Common myeloid progenitor, CD34-positive (primary cell): ENCODE data around the gene ZNF564. TPM values are rescaled to one million over a fixed set of nuclear protein-coding genes. Genes with fewer than 3 reads are reported as not detected.

Source experiments
- CTCF ChIA-PET: fragments of 350-600 bp; sonication (Branson Sonifier 250); formaldehyde crosslinking; loops from one replicate; lab custom pipeline; 2021; ENCODE audit warnings: antibody characterized with exemption; lab: Charles Lee
- POLR2A ChIA-PET: fragments of 350-600 bp; sonication (Branson Sonifier 250); formaldehyde crosslinking; loops from one replicate; lab custom pipeline; 2021; ENCODE audit warnings: antibody characterized with exemption; lab: Charles Lee
- DNase-seq, 3 donors: peaks; one replicate each; pipeline versions ENCODE4 v3.0.0 to v3.0.0-alpha.2; 2013
- H3K27ac ChIP-seq, 2 experiments: 1 replicate in 1 of 2; 2 replicates in 1 of 2; pipeline ENCODE4 v1.7.0; 2013; ENCODE audit warnings: inconsistent platforms in 2 of 2, low read length in 2 of 2, mild to moderate bottlenecking in 2 of 2, low read depth in 1 of 2, moderate library complexity in 1 of 2; ENCODE audit not compliant: severe bottlenecking in 2 of 2, insufficient read depth in 1 of 2, poor library complexity in 1 of 2
- H3K27me3 ChIP-seq, 5 experiments: replicated peaks in 2 of 5; 1 replicate in 3 of 5; 2 replicates in 2 of 5; pipeline versions ENCODE4 v1.6.1 to v1.7.0; 2013; ENCODE audit warnings: low read length in 4 of 5, mild to moderate bottlenecking in 2 of 5, moderate library complexity in 2 of 5, inconsistent platforms in 1 of 5; ENCODE audit not compliant: insufficient read depth in 5 of 5, control insufficient read depth in 4 of 5
- H3K36me3 ChIP-seq, 4 experiments: 1 replicate in 2 of 4; 2 replicates in 2 of 4; pipeline versions ENCODE4 v1.6.1 to v1.7.0; 2013; ENCODE audit warnings: low read length in 3 of 4, control low read depth in 1 of 4, mild to moderate bottlenecking in 1 of 4; ENCODE audit not compliant: control insufficient read depth in 4 of 4, insufficient read depth in 4 of 4
- H3K4me1 ChIP-seq, 4 experiments: 1 replicate in 3 of 4; 2 replicates in 1 of 4; pipeline versions ENCODE4 v1.6.1 to v1.7.1; 2013; ENCODE audit warnings: low read length in 3 of 4, mild to moderate bottlenecking in 3 of 4, control low read depth in 1 of 4, inconsistent platforms in 1 of 4, moderate library complexity in 1 of 4; ENCODE audit not compliant: control insufficient read depth in 4 of 4, insufficient read depth in 4 of 4; ENCODE audit errors: control extremely low read depth in 1 of 4
- H3K4me3 ChIP-seq, 7 experiments: 1 replicate in 4 of 7; 2 replicates in 3 of 7; pipeline versions ENCODE4 v1.5.1 to v1.7.0; 2013; ENCODE audit warnings: mild to moderate bottlenecking in 7 of 7, low read length in 6 of 7, moderate library complexity in 6 of 7, inconsistent platforms in 2 of 7, low read depth in 2 of 7, control low read depth in 1 of 7; ENCODE audit not compliant: insufficient read depth in 4 of 7, control insufficient read depth in 1 of 7; ENCODE audit errors: extremely low read depth in 1 of 7
- H3K9me3 ChIP-seq, 5 experiments: 1 replicate in 4 of 5; 2 replicates in 1 of 5; pipeline versions ENCODE4 v1.6.1 to v1.7.1; 2013; ENCODE audit warnings: low read length in 4 of 5, mild to moderate bottlenecking in 2 of 5, inconsistent platforms in 1 of 5, low read depth in 1 of 5, moderate library complexity in 1 of 5; ENCODE audit not compliant: control insufficient read depth in 4 of 5, insufficient read depth in 2 of 5; ENCODE audit errors: control extremely low read depth in 1 of 5
- WGBS: methylation state at CpG from one replicate; pipeline ENCODE4 v1.1.5; 2013; ENCODE audit not compliant: insufficient coverage; 5-methylcytosine and 5-hydroxymethylcytosine counted together
- polyA plus RNA-seq: library from polyadenylated mRNA; unstranded; fragments of 120-200 nt; gene quantifications from one replicate; pipeline ENCODE4 v1.2.1, GENCODE V29; 2013

ZNF564 gene
- 4.7 TPM for polyA plus RNA-seq

DNA sequence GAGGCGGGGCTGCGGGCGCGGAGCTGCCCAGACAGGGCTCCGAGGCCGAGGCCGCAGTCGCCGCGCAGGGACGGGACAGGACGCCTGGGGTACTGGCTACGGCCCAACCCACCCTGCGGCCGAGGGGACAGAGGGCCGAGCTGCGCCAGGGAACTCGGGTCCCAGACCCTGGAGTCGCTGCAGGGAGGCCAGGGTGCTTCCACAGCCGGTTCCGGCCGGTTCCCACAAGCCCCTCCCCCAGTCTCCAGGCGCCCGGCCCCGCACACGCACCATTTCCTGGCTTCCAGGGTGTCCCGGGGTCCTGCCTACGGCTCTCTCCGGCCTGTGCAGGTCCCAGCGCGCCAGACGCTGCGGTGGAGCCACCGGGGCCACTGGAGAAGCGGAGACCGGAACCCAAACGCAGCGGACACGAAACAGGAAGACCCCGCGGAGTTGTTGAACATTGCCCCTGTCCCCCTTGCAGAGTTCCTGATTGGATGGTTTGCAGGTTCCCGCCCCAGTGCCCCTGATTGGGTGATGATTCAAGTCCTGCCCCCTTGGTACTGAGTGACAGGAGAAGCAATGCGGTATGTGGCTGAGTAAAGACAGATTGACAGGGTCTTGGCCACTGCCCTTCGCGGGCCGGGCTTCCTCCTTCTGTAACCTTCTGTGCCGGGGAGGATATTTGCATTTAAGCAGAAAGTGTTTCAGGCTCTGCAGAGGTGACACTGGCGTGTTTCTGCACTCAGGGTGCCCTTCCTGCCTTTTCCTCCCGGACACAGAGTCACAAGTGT lies at the start of gene ZNF564:
Gene ZNF564 (minus strand): TSS at position 423 of the 773 bp plus-strand sequence. CDS start 150 bp downstream, at position 273.
- Histone ChIP-seq H3K9me3 (peaks cover 0 to 18% (median 0%) of the 10 kb centered on the region in 5 experiments), H3K27me3 (no peaks in the 10 kb centered on the region), H3K4me3 (peak within 1 kb of the TSS; percentile 93 to 98 (median 95)), H3K4me1 (peaks cover 6 to 31% (median 21%) of the 10 kb centered on the region in 4 experiments), H3K36me3 (peaks cover 0 to 25% (median 4%) of the 10 kb centered on the region in 4 experiments), H3K27ac (peak within 1 kb of the TSS; percentile 66 to 90)
- CTCF ChIA-PET, result interaction anchor here (1.0 kb wide), 1 partner anchor 56 kb away, joined by 4 read pairs; no protein-coding TSS in a partner anchor
- POLR2A ChIA-PET, result interaction anchor here (0.7 kb wide), 1 partner anchor 55 kb away, joined by 6 read pairs; no protein-coding TSS in a partner anchor
- DNase-seq, result peak; percentile 98 to 100 (median 100)
- under 1% methylated on average over 32 of the region's 49 CpGs for whole genome bisulfite sequencing

DNA sequence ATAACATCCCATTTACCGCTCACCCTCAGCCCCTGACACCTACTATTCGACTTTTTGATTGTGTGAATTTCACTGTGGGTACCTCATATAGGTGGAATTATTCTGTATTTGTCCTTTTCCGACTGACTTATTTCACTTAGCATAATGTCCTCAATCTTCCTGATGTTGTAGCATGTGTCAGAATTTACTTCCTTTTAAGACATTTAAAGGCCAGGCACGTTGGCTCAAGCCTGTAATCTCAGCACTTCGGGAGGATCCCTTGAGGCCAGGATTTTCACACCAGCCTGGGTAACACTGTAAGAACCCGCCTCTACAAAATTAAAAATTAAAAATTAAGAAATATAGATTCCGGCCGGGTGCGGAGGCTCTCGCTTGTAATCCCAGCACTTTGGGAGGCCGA lies 46.3 kb upstream of the ZNF564 start:
- Histone ChIP-seq H3K27me3 (no peaks in the 10 kb centered on the region), H3K4me1 (no peaks in the 10 kb centered on the region), H3K9me3 (no peaks in the 10 kb centered on the region), H3K36me3 (peaks cover 3 to 27% (median 16%) of the 10 kb centered on the region in 4 experiments), H3K27ac (no peak overlapping the region), H3K4me3 (no peak overlapping the region)
- DNase-seq, result no peak
- CTCF ChIA-PET, result interaction anchor here (1.5 kb wide), 1 partner anchor 8 kb away, joined by 3 read pairs; no protein-coding TSS in a partner anchor
- POLR2A ChIA-PET, result no interaction called here
- WGBS, result 89% methylated on average over 7 of the region's 11 CpGs

DNA sequence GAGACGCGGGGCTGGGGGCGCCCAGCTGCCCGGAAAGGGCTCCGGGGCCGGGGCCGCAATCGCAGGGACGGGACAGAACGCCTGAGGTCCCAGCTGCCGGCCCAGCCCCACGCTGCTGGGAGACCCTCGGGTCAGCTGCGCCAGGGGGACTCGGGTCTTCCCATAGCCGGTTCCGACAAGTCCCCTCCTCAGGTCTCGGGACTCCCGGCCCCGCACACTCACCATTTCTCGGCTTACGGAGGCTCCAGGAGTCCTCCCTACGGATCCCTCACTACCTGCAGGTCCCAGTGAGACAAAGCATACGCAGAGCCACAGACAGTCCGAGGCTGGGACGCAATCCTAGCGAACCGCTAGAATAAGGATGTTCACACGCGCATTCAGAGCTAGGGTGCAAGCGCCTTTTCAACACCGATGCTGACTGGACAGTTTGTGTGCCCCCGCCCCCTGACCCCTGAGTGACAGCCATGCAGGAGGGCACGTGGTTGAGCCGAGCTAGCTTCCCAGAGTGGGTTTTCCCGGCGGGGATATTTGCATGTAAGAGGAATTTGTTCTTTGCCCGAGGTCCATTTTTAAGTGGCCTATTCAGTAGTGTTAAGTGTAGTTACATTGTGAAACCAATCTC lies 45.8 kb upstream of the ZNF564 start:
- Histone ChIP-seq H3K36me3 (peaks cover 3 to 24% (median 14%) of the 10 kb centered on the region in 4 experiments), H3K4me1 (no peaks in the 10 kb centered on the region), H3K4me3 (no peak overlapping the region), H3K27me3 (no peaks in the 10 kb centered on the region), H3K27ac (no peak overlapping the region), H3K9me3 (no peaks in the 10 kb centered on the region)
- ChIA-PET POLR2A (no interaction called here), CTCF (interaction anchor here (1.1 to 1.5 kb wide), 2 partner anchors 8 to 14 kb away, joined by 3 read pairs; partner anchors contain the start of genes ZNF490 and ZNF791)
- WGBS, result 93% methylated on average over 27 of the region's 38 CpGs
- DNase-seq, result no peak

DNA sequence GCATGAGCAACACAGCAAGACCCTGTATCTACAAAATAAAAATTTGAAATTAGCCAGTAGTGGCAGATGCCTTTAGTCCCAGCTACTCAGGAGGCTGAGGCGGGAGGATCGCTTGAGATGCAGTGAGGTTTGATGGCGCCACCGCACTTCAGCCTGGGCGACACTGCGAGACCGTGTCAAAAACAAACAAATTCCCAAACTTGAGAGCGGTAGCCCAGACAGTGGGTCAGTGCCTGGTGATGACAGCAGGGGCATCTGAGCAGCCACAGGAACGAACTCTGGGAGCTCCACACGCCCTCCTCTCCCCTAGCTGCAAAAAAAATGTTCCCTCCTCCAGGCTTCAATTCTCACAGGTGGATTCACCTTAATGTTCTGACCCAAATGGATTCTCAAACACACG lies 45.2 kb upstream of the ZNF564 start:
- Histone ChIP-seq H3K27ac (no peak overlapping the region), H3K4me3 (no peak overlapping the region), H3K4me1 (no peaks in the 10 kb centered on the region), H3K36me3 (peaks cover 3 to 24% (median 13%) of the 10 kb centered on the region in 4 experiments), H3K9me3 (no peaks in the 10 kb centered on the region), H3K27me3 (no peaks in the 10 kb centered on the region)
- no peak for DNase-seq
- WGBS, result 99% methylated on average over 10 of the region's 11 CpGs
- ChIA-PET POLR2A (no interaction called here), CTCF (interaction anchor here (0.6 to 1.5 kb wide), 3 partner anchors 9 to 28 kb away, joined by 3 read pairs; partner anchors contain the start of genes ZNF490 and ZNF791)

DNA sequence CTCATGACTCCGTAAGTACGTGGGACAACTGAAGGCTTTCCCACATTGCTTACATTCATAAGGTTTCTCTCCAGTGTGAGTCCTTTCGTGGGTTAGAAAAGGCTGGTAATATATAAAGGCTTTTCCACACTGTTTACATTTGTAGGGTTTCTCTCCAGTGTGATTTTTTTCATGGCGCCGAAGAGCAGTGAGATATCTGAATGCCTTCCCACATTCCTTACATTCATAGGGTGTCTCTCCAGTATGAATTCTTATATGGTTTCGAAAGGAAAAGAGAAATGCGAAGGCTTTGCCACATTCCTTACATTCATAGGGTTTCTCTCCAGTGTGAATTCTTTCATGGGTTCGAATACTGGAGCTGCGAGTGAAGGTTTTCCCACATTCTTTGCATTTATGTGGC lies 29.8 kb upstream of the ZNF564 start:
- no peak overlapping the region for H3K27ac ChIP-seq
- H3K9me3 ChIP-seq, result peaks cover 12 to 38% (median 26%) of the 10 kb centered on the region in 5 experiments
- POLR2A ChIA-PET, result no interaction called here
- WGBS, result 93% methylated on average over 3 of the region's 9 CpGs
- peaks cover 23 to 60% (median 37%) of the 10 kb centered on the region in 4 experiments for H3K36me3 ChIP-seq
- peak overlapping the region in 1 of 7 experiments; percentile 11 for H3K4me3 ChIP-seq
- CTCF ChIA-PET, result interaction anchor here (1.0 kb wide), 1 partner anchor 14 kb away, joined by 3 read pairs; no protein-coding TSS in a partner anchor
- no peak for DNase-seq
- no peaks in the 10 kb centered on the region for H3K27me3 ChIP-seq
- no peaks in the 10 kb centered on the region for H3K4me1 ChIP-seq

DNA sequence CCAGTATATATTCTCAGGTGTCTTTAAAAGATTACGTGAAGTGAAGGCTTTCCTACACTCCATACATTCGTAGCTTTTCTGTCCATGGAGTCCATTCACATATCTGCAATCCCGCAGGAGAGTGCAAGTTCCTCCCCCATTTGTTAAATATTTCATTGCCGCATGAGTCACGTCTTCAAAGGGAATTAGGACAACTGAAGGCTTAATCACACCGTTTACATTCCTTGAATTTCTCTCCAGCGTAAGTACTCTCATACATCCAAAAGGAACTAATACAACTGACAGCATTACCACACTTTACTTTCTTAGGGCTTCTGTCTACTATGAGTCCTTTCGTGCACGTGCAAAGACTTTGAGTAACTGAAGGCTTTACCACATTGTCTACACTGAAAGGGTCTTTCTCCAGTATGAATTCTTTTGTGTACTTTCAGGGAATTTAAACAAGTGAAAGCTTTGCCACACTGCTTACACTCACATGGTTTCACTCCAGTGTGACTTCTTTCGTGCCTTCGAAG lies 29.0 kb upstream of the ZNF564 start:
- ChIA-PET CTCF (no interaction called here), POLR2A (no interaction called here)
- Histone ChIP-seq H3K27me3 (no peaks in the 10 kb centered on the region), H3K4me1 (no peaks in the 10 kb centered on the region), H3K27ac (no peak overlapping the region), H3K9me3 (peaks cover 12 to 41% (median 26%) of the 10 kb centered on the region in 5 experiments), H3K36me3 (peaks cover 23 to 58% (median 39%) of the 10 kb centered on the region in 4 experiments), H3K4me3 (no peak overlapping the region)
- WGBS, result 98% methylated on average over 10 of the region's 11 CpGs
- DNase-seq, result no peak
